Iris pigment epithelial cell (primary cell): ENCODE results near the gene GMDS.

Source experiments
- DNase-seq: peaks from one replicate; pipeline ENCODE4 v3.0.0-alpha.2; 2011; ENCODE audit warnings: low read depth

Gene GMDS

DNA sequence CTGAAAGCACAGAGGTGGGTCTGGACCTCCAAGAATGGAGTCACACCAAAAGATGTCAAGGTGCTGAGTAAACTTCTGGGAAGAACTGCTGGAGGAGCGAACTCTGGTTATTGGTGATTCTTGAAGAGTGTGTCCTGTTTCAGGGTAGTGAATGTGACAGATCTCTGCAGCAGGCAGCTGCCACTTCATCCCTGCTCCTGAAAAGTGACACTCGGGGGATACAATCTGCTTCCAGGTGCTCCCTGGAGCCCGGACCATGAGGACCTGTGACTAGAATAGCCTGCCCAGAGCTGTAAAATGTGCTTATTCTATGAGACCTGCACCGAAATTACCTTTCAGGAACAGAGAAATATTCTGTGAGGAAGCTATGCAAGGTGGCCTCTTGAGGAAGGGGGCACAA is 444.6 kb downstream of the GMDS start:
- no peak for DNase-seq

DNA sequence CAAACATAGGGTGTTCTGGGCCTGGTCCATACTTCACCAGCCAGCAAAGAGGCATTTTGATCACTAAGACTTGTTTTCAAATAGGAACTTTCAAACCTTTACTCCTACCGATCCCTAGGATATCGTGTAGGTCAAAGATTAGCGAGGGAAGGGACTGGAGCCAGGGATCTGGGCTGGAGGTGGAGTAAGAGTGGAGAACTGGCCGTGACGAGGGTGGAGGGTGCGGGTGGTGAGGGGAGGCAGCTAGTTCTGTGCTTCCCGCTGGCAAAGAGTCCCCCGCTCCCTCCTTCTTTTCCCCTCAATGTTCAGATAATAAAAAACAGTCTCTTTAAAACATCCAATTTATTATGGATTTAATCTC is 446.5 kb downstream of the GMDS start:
- no peak for DNase-seq

- DNase-seq: peak; percentile 38
Observed at GRCh38 chr6:1798303-1798964, 447.0 kb downstream of the GMDS start.

DNA sequence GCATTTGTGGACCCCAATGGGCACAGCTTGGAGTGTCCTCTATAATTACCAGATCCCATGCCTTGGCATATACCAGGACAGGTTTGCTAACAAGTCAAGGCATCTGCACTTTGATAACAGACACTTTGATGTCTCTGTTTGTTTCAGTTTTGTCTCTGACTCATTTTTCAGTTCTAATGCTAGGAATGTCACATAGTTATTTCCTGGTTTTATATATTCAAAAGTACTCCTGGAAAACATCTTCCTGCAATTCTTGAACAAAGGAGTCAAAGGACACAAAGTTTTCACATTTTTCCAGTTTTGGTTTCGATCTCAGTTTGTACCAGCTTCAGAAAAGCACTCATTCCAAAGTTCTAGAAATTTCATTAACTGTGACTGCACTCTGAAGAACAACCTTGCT is 447.6 kb downstream of the GMDS start:
- DNase-seq: peak; percentile 66

- DNase-seq: no peak
Observed at GRCh38 chr6:1796706-1797529, 448.5 kb downstream of the GMDS start.

GRCh38 chr6:1795910-1796309 is 449.5 kb downstream of the GMDS start:
- no peak for DNase-seq

DNA sequence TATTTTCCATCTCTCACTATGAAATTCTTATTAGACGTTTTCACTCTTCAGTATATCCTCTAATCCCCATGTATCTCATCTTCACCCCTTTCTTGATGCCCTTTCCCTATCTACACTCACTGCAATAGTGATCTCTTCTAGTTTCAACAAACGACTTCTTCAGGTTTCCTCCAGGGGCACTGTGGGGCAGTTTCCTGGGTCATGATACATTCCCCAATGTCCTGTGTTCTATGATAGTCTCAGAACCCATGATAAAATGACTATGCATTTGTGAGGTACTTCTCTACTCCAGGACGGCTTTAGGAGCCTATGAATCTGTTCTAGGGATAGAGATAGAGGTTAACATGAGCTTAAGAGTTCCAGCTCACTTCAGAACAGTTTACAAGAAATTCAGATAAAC is 452.4 kb downstream of the GMDS start:
- DNase-seq: no peak

- no peak for DNase-seq
Observed at GRCh38 chr6:1790684-1791083, 454.7 kb downstream of the GMDS start.

DNA sequence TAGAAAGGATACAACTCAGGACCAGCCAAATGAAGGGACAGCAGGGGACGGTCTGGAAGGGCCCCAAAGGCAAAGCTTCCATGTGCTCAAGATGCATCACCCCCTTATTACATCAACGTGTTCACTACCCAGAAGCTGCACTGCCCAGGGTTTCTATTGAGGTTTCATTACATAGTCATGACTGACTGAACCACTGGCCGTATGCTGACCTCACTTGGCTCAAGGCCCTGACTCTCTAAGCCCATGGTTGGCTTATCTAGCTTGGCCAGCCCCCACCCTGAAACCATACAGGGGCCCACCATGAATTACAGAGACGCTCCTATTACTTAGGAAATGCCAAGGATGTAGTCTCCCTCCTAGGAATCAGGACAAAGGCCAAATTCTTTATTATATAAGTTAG is 456.3 kb downstream of the GMDS start:
- peak; percentile 96 for DNase-seq

- peak; percentile 92 for DNase-seq
Observed at GRCh38 chr6:1787894-1788293, 457.5 kb downstream of the GMDS start.

GRCh38 chr6:1786455-1787453 is 458.7 kb downstream of the GMDS start:
- DNase-seq: no peak

DNA sequence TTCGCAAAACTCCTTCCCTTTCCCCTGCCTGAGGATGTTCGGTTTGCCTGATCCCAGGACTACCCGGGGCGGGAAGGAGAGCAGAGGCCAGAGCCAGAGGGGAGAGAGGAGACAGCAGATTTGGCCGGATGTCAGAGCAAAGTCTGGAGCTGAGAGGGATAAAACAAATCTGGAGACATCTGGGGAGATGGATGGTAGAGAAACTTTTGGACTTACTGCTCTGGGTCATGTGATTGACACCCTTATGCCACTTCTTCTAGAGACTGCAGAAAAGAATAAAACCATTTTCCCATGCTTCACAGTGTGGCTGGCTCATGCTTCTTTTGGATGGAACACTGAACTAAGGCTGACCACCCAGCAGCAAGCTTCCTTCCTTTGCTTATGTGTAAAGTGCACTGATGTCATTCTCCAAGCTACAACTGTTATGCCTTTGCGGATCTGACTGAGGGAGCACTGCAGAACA is 461.0 kb downstream of the GMDS start:
- DNase-seq: peak; percentile 29

GRCh38 chr6:1781817-1782184 is 463.6 kb downstream of the GMDS start:
- no peak for DNase-seq

- DNase-seq: peak; percentile 55
Observed at GRCh38 chr6:1781152-1781816, 464.1 kb downstream of the GMDS start.

GRCh38 chr6:1780251-1780867 is 465.0 kb downstream of the GMDS start:
- no peak for DNase-seq

DNA sequence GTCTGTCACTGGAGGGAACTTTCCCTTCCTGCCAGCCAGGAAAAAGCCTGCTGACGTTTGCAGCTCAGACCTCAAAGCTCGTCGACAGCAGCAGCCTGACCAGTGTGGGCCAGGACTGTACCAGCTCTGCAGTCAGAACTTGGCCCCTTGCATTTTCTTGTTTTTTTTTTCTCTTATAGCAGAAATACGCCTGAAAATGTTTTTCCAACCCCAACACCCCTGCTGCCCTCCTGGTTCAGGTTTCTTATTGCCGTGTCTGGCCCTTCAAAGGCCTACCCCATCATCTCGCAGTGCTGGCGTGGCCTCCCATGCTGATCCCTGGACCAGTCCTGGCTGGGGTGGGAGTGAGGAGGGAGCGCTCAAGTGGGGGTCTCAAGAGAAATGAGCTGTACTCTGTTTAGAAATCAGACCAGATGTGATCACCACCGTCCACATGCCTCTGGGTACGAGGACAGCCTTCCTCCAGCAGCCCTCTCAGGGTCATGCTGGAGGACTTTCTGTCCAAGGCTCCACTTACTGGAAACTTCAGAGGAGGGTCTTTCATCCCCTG is 466.6 kb downstream of the GMDS start:
- no peak for DNase-seq

DNA sequence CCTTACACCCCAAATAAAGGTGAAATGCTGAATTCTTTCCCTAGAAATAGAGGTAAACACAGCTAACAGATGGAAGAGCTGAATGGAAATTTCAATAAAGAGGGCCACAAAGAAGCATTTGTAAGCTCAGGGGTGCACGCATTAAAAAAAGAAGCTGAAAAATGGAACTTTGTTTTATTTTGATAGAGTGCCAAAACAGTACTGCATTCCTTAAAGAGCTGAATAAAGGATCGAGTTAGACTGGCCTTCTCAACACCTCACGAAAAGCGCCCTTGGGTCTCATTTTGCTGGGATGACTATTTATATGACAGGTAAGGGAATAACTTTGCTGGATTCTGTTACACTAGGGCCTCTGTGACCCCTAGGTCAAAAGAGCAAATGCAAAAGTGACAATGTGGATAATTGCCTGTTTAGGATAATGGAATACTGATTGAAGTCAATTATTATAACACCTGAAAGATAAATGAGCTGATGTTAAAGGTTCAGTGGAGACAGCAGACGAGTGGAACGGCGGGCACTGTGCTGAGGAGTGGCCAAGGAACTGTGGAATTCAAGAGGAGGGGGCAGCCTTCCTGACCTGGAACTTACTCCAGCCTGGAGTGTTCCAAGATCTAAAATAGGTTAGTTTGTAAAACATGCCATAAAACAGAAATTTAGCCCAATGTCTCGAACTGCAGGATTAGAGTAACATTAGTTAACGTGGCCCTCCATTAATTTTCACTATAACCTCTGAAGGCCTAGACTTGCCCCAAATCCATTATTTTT is 467.3 kb downstream of the GMDS start:
- DNase-seq: no peak

DNA sequence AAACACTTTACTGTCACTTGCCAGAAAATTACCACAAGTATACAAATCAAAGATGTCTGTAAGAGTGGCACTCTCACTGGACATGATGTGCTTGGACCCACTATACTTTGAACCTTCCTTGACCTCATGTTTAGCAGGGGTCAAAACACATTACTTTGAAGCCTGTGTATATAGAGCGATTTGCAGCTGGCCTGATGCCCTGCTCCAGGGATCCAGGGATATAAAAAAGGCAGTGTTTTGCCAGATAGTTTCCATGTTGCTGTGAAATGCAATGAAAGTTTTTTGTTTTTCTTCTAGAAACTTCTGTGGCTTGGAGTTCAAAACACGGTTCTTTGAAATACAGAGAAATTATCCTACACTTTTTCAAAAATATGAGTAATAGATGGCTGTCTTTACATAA is 470.0 kb downstream of the GMDS start:
- no peak for DNase-seq

DNA sequence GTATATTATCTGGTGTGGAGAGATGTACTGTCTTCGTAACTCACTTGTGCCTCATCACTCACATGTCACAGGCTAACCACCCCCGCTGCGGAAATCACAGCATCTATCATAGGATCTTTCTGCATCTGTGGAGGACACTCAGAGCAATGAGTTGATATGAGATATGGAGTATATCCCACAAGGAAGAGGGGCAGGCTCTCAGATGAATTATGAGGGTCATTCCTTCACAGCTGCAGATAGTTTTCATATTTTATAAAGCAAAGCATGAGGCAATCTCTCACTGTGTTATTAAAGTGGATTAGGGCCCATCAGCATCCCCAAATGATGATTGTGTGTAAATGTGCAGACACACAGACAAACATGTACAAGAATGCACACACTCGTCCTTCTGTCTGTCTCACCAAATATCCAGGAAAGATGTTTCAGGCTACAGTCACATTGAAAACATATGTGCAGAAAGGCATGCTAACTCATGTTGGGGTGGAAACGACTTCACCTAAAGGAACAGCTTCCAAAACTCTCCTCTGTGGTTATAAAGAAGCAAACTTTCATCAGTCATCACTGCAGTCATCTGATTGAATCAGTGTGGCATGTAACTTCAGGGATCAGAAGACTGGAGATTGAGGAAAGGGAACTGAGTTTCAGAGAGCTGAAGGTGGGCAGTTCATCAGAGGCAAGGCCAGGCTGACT is 471.0 kb downstream of the GMDS start:
- peak; percentile 39 for DNase-seq

DNA sequence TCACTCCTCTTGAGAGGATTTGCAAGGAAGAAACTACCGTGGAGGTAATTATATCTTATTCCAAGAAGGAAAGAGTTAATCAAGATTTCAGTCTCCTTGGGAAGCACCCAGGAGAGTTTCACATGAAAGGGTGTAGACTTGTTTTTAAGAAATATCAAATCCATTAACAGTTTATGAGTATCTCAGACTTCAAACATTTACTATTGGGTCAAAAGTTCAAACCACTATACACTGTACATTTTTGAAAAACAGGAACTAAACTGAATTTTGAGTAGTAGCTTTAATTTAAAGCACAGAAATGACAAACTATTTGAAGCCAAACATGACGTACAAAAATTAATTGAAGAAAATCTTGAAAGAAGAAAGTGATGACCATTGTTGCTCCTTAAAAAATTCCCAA is 471.7 kb downstream of the GMDS start:
- no peak for DNase-seq
